NB4 (cell line): ENCODE measurements around the gene PAX8.

Experiments
- CTCF ChIP-seq: IDR thresholded peaks from one replicate; pipeline ENCODE4 v1.5.1; 2012; ENCODE audit warnings: low read depth, low read length
- TF ChIP-seq, protein P1 (sequence below): IDR thresholded peaks from 2 replicates; pipeline ENCODE4 v1.6.1; 2011; ENCODE audit warnings: low read depth, low read length

DNA sequence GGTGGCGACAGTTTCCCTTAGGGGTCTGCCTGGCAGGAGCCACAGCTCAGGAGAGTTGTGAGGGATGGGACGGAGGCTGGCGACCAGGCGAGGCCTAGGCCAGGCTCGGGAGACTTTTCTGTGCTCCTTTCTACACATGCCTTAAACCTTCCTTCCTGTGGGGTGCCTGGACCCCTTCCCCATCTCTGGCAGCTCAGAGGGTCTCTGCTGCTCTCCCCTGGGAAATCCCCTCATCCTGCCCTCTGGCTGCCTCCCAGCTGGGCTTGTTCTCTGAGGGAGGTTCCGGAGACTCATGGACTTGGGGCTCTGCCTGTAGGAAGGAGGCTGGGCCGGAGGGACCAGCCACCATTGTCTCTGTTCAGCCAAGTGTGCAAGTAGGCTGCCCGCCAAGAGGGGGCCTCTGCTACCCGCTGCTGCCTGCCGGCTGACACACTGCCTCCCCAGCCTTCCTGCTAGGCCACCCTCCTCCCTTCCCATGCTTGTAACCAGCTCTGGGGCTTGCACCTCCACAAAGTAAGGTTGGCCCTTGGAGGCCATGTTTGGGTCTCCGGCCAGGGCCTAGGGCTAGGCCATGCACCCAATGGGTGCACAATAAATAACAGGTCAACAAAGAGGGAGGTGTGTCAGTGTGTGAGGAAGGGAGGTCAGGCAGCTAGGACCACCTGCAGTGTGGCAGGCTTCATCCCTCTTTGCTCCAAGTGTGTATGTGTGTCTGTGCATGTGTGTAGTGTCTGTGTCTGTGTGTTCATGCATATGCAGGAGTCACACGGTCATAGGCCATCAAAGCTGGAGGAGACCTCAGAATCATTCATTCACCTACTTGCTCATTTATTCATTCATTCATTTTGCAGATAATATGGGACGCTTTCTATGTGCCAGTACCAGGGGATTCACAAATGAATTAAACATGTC lies 76.2 kb downstream of the PAX8 start:
- no peak for TF ChIP-seq CTCF
- TF ChIP-seq, protein P1, sequence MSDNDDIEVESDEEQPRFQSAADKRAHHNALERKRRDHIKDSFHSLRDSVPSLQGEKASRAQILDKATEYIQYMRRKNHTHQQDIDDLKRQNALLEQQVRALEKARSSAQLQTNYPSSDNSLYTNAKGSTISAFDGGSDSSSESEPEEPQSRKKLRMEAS: no peak
